ENCODE data around the gene RAD1.

The RAD1 gene

DNA sequence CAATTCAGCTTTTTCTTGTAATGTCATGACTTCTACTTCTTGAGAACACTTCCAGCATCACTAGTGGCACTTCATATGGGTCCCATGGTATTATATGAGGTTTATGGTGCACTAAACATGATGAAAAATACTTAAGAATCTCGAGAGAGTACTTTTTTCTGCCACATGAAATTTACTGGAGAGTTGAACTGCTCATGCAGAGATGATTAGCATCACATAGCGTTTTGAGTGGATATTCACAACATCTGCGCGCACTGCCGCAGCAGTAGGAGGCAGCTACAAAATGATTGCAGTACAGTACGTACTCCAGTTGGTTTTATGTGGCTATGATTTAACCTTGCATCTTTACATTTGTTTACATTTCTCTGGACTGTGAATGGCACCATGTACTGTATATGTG is 14.7 kb downstream of the RAD1 start:
- in situ Hi-C loops (cut with HindIII; ENCODE audit: low pct_unique_long_range_greater_than_20kb, low sequenced_read_pairs) = no loop called here
- TF ChIP-seq JUND (IDR thresholded peaks at IDR 0.05; ENCODE audit: low read depth) = no peak
- no peak for DNase-seq (ENCODE audit: low read depth in 1 of 2, low spot score in 1 of 2)

DNA sequence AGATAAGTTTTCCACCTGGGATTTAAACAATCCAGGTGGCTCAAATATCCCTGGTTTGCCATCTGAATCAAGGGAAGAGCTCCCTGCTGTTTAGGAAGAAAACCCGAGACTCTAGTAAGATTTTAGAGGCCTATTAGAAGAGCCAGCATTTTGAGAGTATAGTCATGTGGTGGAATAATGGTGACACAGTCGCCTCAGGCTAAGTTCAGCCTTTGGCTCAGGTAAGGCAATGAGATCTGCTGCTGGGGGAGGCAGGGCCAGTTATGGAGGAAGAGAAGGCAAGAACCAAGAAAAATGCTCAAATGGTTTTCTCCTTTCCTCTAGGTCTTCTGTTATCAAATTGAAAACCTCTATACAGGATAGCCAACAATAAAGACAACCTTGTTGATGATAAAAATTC is 16.2 kb downstream of the RAD1 start:
- DNase-seq (ENCODE audit: low read depth in 1 of 2, low spot score in 1 of 2) = no peak
- TF ChIP-seq JUND (IDR thresholded peaks at IDR 0.05; ENCODE audit: low read depth) = no peak
- in situ Hi-C loops (cut with HindIII; ENCODE audit: low pct_unique_long_range_greater_than_20kb, low sequenced_read_pairs) = no loop called here

DNA sequence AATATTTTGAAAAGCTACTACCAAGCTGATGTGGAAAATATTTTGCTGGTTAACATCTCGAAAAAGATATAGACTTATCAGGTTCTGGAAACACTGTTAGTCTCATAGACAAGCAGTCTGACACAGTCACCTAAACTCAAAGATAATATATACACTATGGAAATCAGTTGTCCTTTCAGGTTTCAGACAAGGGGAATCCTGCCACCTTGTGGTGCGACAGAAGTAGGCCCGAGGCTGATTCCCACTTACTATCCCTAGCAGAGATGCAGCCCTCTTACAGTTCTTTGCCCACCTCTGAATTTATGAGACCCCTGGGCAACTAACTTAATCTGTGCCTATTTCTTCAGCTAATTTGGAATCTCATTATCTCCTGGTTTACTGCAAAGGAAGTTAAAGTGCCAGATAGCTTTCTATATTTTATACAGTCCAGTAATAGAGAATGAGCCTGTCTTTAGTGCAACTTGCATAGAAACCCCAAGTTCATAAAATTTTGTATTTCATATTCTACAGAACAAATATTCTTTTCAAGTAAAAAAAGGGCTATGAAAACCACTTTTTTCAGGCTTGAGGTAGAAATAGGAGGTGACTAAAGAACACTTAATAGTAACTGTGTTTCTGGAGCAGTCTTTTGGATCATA is 16.9 kb downstream of the RAD1 start:
- TF ChIP-seq JUND (IDR thresholded peaks at IDR 0.05; ENCODE audit: low read depth) = no peak
- DNase-seq (ENCODE audit: low read depth in 1 of 2, low spot score in 1 of 2) = peak; percentile 41 to 76
- in situ Hi-C loops (cut with HindIII; ENCODE audit: low pct_unique_long_range_greater_than_20kb, low sequenced_read_pairs) = no loop called here

DNA sequence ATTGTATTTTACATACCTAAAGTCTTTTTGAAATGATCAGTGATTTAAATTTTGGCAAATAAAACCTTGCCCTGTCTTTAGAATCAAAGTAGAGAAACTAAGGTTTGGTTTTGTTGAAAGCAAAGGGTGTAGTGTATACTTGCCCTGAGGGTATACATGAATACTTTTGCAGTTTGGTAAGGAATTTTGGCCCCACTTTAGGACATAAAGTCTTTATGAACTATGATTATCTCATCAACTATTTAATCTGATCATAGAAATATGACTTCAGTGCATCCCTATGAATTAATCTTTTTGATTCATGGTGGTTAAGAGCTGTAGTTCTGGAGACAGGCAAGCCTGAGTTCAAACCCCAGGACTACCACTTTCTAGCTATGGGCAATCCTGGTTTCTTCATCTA is 17.7 kb downstream of the RAD1 start:
- no peak for TF ChIP-seq JUND (IDR thresholded peaks at IDR 0.05; ENCODE audit: low read depth)
- in situ Hi-C loops (cut with HindIII; ENCODE audit: low pct_unique_long_range_greater_than_20kb, low sequenced_read_pairs) = no loop called here
- no peak for DNase-seq (ENCODE audit: low read depth in 1 of 2, low spot score in 1 of 2)

DNA sequence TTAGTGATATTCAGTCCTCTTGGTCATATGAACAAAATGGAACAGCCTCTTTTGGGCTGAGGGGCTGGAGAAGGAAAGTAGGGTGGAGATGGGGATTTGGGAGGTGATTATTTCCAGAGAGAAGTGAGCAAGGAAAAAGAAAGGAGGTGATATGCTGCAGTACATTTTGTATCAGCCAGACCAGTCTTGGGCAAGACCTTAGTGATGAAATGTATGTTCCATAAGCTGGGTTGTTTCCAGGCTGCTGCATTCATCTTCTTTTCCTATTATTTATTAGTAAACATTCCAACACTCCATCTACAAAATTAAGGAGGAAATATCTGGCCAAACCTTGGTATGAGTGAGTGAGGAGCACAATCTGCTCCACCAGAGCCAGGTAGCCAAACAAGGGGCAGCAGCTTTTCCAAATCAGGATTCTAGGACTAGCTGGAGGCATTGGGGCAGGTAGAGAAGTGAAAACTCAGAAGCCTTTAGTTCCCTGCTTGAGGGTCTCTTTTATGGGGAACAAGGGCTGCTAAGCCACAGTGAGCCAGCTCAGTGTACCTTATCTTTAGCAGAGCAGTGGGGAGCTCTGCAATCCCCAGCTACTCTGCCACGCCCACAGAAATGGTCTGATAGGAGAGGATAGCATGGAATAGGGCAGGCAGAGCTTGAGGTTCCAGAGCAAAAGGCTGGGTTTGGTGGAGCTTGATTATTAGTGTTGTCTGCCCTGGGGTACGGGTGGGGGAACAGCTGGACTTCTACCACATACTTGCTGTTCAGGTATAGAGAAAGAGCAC is 19.5 kb downstream of the RAD1 start:
- no peak for TF ChIP-seq JUND (IDR thresholded peaks at IDR 0.05; ENCODE audit: low read depth)
- DNase-seq (ENCODE audit: low read depth in 1 of 2, low spot score in 1 of 2) = no peak
- in situ Hi-C loops (cut with HindIII; ENCODE audit: low pct_unique_long_range_greater_than_20kb, low sequenced_read_pairs) = no loop called here

DNA sequence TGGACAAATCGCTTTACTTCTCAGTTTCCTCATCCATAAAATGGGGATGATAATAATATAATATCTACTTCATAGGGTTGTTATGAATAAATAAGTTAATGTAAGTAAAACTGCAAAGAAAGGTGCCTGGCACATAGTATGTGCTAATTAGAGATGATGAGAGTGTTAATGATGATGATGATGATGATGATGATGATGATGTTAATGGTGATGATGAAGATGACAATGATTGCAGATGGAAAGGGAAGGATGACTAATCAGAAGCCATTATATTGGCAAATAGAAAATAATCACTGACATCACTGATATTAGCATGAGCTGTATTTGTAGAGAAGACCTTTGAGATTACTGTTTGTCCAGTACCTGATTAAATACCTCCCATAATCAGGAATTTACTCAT is 20.6 kb downstream of the RAD1 start:
- in situ Hi-C loops (cut with HindIII; ENCODE audit: low pct_unique_long_range_greater_than_20kb, low sequenced_read_pairs) = no loop called here
- no peak for TF ChIP-seq JUND (IDR thresholded peaks at IDR 0.05; ENCODE audit: low read depth)
- no peak for DNase-seq (ENCODE audit: low read depth in 1 of 2, low spot score in 1 of 2)

DNA sequence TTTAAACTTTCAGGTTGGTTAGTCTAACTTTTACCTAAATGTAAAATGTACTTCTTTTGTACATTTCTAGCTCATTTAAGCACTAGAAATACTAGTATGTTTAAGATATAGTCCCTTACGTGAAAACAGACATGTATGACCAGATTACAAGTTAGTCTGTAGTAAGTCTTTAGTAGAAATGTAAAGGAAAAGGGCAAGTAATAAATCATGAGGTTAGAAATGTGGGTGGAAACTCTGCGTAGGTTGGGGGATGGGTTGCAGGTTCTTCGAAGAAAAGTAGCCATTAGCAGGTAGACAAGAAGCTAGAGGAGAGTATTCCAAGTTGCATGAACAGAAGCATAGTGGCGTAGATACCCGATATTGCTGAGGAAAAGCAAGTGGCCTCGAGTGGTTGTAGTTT is 22.9 kb downstream of the RAD1 start:
- DNase-seq (ENCODE audit: low read depth in 1 of 2, low spot score in 1 of 2) = no peak
- in situ Hi-C loops (cut with HindIII; ENCODE audit: low pct_unique_long_range_greater_than_20kb, low sequenced_read_pairs) = no loop called here
- no peak for TF ChIP-seq JUND (IDR thresholded peaks at IDR 0.05; ENCODE audit: low read depth)

DNA sequence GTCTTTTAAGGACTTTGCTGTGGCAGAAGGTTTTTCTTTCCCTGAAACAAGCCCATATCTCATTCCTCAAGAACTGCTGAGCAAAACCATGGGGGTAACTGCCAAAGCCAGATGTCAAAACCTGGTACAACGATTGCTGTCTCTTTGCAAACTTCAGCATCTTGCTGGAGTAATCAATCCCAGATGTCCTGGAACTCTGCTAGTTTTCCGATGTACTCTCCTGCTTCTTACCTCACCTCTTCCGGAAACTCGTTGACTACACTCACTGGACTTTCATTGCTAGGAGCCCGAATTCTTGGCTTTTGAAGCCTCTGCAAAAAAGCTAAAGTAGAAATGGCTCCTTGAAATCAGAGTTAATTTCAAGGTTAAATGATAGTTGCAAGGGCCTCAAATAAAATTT is 23.3 kb downstream of the RAD1 start:
- in situ Hi-C loops (cut with HindIII; ENCODE audit: low pct_unique_long_range_greater_than_20kb, low sequenced_read_pairs) = no loop called here
- no peak for TF ChIP-seq JUND (IDR thresholded peaks at IDR 0.05; ENCODE audit: low read depth)
- DNase-seq (ENCODE audit: low read depth in 1 of 2, low spot score in 1 of 2) = no peak

DNA sequence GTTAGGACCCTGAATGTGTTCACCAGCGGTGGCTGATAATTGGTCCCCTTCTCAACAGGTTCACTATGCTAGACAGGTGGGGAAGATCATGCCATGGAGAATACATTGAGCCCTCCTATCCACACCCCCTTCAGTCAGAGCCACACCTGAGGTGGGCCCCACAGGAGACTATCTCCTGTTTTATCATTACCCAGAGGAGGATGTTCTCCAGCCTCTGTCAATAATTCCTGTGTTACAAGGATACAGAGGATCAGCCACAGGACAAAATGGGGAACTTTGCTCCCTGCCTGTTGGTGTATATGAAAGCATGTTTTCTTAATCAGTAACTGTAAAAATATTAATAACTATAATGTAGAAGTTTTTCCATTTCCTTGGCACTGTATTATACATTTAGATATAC is 25.9 kb downstream of the RAD1 start:
- DNase-seq (ENCODE audit: low read depth in 1 of 2, low spot score in 1 of 2) = no peak
- TF ChIP-seq JUND (IDR thresholded peaks at IDR 0.05; ENCODE audit: low read depth) = no peak
- in situ Hi-C loops (cut with HindIII; ENCODE audit: low pct_unique_long_range_greater_than_20kb, low sequenced_read_pairs) = no loop called here

DNA sequence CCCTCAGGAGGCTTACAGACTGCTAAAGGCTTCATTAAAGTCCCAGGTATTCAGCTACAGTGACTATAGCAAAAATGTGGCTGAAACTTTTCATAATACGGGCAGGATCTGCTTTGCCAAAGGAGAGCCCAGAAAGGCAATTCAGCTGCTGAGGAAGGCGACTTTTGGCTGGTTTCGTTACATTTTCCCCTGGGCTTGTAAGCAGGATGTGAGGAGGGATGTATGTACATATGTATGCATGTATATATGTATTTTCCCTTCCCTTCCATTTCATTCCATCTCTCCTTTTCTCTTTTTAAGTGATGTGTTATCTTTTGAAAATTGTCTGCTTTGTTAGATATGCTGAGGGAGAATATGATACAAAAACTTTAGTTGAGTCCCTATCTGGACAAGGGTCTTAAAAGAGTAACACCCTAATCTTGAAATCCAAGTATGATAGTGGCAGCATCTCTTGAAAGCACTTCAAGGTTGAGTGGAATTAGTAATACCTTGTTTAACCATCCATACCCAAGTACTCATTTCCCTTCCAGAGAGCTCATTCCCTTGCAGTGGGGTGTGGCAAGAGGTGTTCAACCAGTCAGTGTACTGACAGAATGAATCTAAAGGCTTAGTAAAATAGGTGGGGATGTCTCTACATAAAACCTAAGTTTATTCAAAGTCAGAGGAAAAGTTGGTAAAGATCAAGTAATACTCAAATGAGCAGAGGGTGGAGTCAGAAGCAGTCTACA is 28.7 kb downstream of the RAD1 start:
- no peak for DNase-seq (ENCODE audit: low read depth in 1 of 2, low spot score in 1 of 2)
- in situ Hi-C loops (cut with HindIII; ENCODE audit: low pct_unique_long_range_greater_than_20kb, low sequenced_read_pairs) = no loop called here
- TF ChIP-seq JUND (IDR thresholded peaks at IDR 0.05; ENCODE audit: low read depth) = no peak

DNA sequence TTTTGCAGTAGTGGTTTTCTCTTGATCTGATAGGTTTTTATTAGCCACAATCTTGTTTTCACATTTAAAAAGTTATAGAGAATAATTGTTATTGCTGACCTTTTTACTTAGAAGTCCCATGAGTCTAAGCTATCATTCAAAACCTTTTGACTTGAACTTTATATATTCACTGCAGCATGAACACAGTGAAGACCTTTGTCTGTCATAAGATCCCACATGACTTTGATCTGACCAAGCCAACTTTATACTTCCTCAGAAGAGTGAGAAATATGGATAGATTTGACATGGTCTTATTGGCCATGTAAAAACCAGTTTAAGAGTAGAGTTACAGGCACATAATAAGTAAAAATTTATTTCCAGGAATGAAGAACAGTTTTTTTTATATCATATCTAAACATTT is 34.1 kb downstream of the RAD1 start:
- in situ Hi-C loops (cut with HindIII; ENCODE audit: low pct_unique_long_range_greater_than_20kb, low sequenced_read_pairs) = no loop called here
- no peak for DNase-seq (ENCODE audit: low read depth in 1 of 2, low spot score in 1 of 2)
- TF ChIP-seq JUND (IDR thresholded peaks at IDR 0.05; ENCODE audit: low read depth) = no peak

DNA sequence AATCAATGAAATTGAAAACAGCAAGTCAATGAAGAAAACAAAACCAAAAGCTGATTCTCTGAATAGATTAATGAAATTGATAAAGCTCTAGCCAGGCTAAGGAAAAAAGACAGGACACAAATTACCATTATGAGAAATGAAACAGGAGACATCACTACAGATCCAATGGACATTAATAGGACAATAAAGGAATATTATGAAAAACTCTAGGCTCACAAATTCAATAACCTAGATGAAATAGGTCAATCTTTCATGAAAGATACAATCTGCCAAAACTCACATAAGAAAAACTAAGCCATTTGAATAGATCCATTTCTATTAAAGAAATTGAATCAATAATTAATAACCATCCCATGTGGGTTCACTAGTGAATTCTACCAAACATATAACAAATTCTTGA is 39.0 kb downstream of the RAD1 start:
- TF ChIP-seq JUND (IDR thresholded peaks at IDR 0.05; ENCODE audit: low read depth) = no peak
- in situ Hi-C loops (cut with HindIII; ENCODE audit: low pct_unique_long_range_greater_than_20kb, low sequenced_read_pairs) = no loop called here

DNA sequence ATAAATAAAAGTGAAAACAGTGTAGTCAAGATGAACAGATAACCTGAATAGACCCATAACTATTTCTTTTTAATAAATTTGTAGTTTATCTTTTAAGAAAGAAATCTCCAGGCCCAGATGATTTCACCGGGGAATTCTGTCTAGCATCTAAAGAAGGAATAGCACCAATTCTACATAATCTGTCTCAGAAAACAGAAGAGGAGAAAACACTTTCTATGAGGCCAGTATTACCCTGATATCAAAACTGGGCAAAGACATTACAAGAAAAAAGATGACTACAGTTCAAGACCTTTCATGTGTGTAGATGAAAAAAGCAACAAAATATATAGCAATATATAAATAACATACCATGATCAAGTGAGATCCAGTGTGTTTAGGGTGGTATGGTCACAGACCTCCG is 44.9 kb downstream of the RAD1 start:
- TF ChIP-seq JUND (IDR thresholded peaks at IDR 0.05; ENCODE audit: low read depth) = no peak
- in situ Hi-C loops (cut with HindIII; ENCODE audit: low pct_unique_long_range_greater_than_20kb, low sequenced_read_pairs) = no loop called here
- DNase-seq (ENCODE audit: low read depth in 1 of 2, low spot score in 1 of 2) = no peak

More for the DNA sequence above, 39.0 kb downstream of the RAD1 start:
- DNase-seq (ENCODE audit: low read depth in 1 of 2, low spot score in 1 of 2) = no peak

Data from T47D (cell line).